ENCODE results near the gene RPS5. TPM values are rescaled to one million over a fixed set of nuclear protein-coding genes. Genes with fewer than 3 reads are reported as not detected.
"Not testable (repeated sequence)": the region's sequence is repeated elsewhere in the genome, so short reads cannot be mapped to it uniquely, and the experiment has no call there.

The RPS5 gene
- 1,000 to 10,000 TPM; 1,415 to 1,438 TPM for total RNA-seq

GRCh38 chr19:58386576-58387337 lies at the start of gene RPS5:
RPS5 (plus strand) TSS chr19:58387269; CDS start chr19:58388138, 869 bp downstream.
- POLR2A ChIA-PET, result interaction anchor here (0.7 to 0.8 kb wide), 2 partner anchors 23 to 24 kb away, joined by 3 read pairs; partner anchors contain the start of gene ZNF497
- peaks cover 44% of the 10 kb centered on the region for H3K4me1 Mint-ChIP-seq (ENCODE audit: low read depth)
- H3K27ac Mint-ChIP-seq, result peak within 1 kb of the TSS; percentile 95
- H3K36me3 Mint-ChIP-seq, result peaks cover 37% of the 10 kb centered on the region
- peak; percentile 97 for DNase-seq
- no peaks in the 10 kb centered on the region for H3K9me3 Mint-ChIP-seq
- no peaks in the 10 kb centered on the region for H3K27me3 Mint-ChIP-seq
- intact Hi-C loops (cut with micrococcal nuclease), result loop anchor here (1.0 to 5.0 kb wide), 5 partner anchors 15 to 804 kb away; partner anchors contain the start of genes ERVK3-1, ZIK1, ZNF324B and ZNF584
- H3K4me3 Mint-ChIP-seq, result peak within 1 kb of the TSS; percentile 94
- CTCF ChIA-PET, result no interaction called here

GRCh38 chr19:58338336-58338735 lies 48.7 kb upstream of the RPS5 start:
- H3K36me3 Mint-ChIP-seq, result peaks cover 36% of the 10 kb centered on the region
- H3K4me3 Mint-ChIP-seq, result no peak overlapping the region
- H3K27ac Mint-ChIP-seq, result no peak overlapping the region
- no peaks in the 10 kb centered on the region for H3K4me1 Mint-ChIP-seq (ENCODE audit: low read depth)
- ChIA-PET CTCF (no interaction called here), POLR2A (no interaction called here)
- H3K27me3 Mint-ChIP-seq, result no peaks in the 10 kb centered on the region
- intact Hi-C loops (cut with micrococcal nuclease), result no loop called here
- no peak for DNase-seq
- H3K9me3 Mint-ChIP-seq, result no peaks in the 10 kb centered on the region

GRCh38 chr19:58338825-58339558 lies 48.1 kb upstream of the RPS5 start:
- intact Hi-C loops (cut with micrococcal nuclease), result no loop called here
- CTCF ChIA-PET, result no interaction called here
- DNase-seq, result no peak
- Mint-ChIP-seq H3K9me3 (no peaks in the 10 kb centered on the region), H3K27ac (no peak overlapping the region), H3K4me1 (ENCODE audit: low read depth) (no peaks in the 10 kb centered on the region), H3K27me3 (no peaks in the 10 kb centered on the region), H3K4me3 (no peak overlapping the region), H3K36me3 (peaks cover 36% of the 10 kb centered on the region)
- POLR2A ChIA-PET, result no interaction called here

GRCh38 chr19:58345558-58345957 lies 41.5 kb upstream of the RPS5 start:
- POLR2A ChIA-PET, result no interaction called here
- Mint-ChIP-seq H3K27ac (no peak overlapping the region), H3K9me3 (no peaks in the 10 kb centered on the region)

GRCh38 chr19:58346961-58347929 lies 39.8 kb upstream of the RPS5 start:
- peak; percentile 74 for DNase-seq
- H3K27me3 Mint-ChIP-seq, result peaks cover 4% of the 10 kb centered on the region
- POLR2A ChIA-PET, result interaction anchor here (0.7 to 2.3 kb wide), 6 partner anchors 8 to 128 kb away, joined by 3 to 12 read pairs (median 4); partner anchors contain the start of genes ZNF497, ZNF544 and ZNF837
- peaks cover 21% of the 10 kb centered on the region for H3K4me1 Mint-ChIP-seq (ENCODE audit: low read depth)
- CTCF ChIA-PET, result interaction anchor here (0.9 to 2.1 kb wide), 6 partner anchors 9 to 172 kb away, joined by 3 to 8 read pairs (median 5); partner anchors contain the start of genes ZBTB45, ZNF544 and ZSCAN22
- peak overlapping the region; percentile 92 for H3K4me3 Mint-ChIP-seq
- H3K27ac Mint-ChIP-seq, result peak overlapping the region; percentile 42
- H3K36me3 Mint-ChIP-seq, result peaks cover 4% of the 10 kb centered on the region
- H3K9me3 Mint-ChIP-seq, result no peaks in the 10 kb centered on the region
- intact Hi-C loops (cut with micrococcal nuclease), result loop anchor here (1.0 to 5.0 kb wide), 2 partner anchors 15 to 60 kb away; partner anchors contain the start of genes ZNF497 and ZNF584

More at GRCh38 chr19:58345558-58345957, 41.5 kb upstream of the RPS5 start:
- peaks cover 21% of the 10 kb centered on the region for H3K4me1 Mint-ChIP-seq (ENCODE audit: low read depth)
- peaks cover 10% of the 10 kb centered on the region for H3K36me3 Mint-ChIP-seq
- H3K27me3 Mint-ChIP-seq, result peaks cover 4% of the 10 kb centered on the region
- DNase-seq, result no peak
- peak overlapping the region; percentile 92 for H3K4me3 Mint-ChIP-seq
- CTCF ChIA-PET, result interaction anchor here (1.5 kb wide), 1 partner anchor 16 kb away, joined by 7 read pairs; no protein-coding TSS in a partner anchor
- intact Hi-C loops (cut with micrococcal nuclease), result loop anchor here (5.0 kb wide), 1 partner anchor 62 kb away; the partner anchor contains the start of gene ZNF584

GRCh38 chr19:58348080-58348479 lies 39.0 kb upstream of the RPS5 start:
- intact Hi-C loops (cut with micrococcal nuclease), result loop anchor here (5.0 kb wide), 1 partner anchor 59 kb away; the partner anchor contains the start of gene ZNF584
- H3K27ac Mint-ChIP-seq, H3K9me3 Mint-ChIP-seq, H3K36me3 Mint-ChIP-seq, H3K27me3 Mint-ChIP-seq: not testable (repeated sequence)
- DNase-seq, result peak; percentile 18
- POLR2A ChIA-PET, result interaction anchor here (0.6 to 2.3 kb wide), 3 partner anchors 15 to 34 kb away, joined by 3 to 12 read pairs (median 5); partner anchors contain the start of genes ZNF497, ZNF837 and ZSCAN22
- Mint-ChIP-seq H3K4me3 (peak overlapping the region; percentile 92), H3K4me1 (ENCODE audit: low read depth) (peaks cover 21% of the 10 kb centered on the region)
- CTCF ChIA-PET, result interaction anchor here (1.2 to 2.1 kb wide), 3 partner anchors 8 to 171 kb away, joined by 3 to 8 read pairs (median 6); partner anchors contain the start of genes ZBTB45 and ZSCAN22

- POLR2A ChIA-PET, result no interaction called here
- CTCF ChIA-PET, result no interaction called here
- Mint-ChIP-seq H3K27me3 (peaks cover 4% of the 10 kb centered on the region), H3K36me3 (peaks cover 4% of the 10 kb centered on the region), H3K27ac (no peak overlapping the region), H3K4me3 (no peak overlapping the region), H3K9me3 (no peaks in the 10 kb centered on the region), H3K4me1 (ENCODE audit: low read depth) (peaks cover 21% of the 10 kb centered on the region)
- intact Hi-C loops (cut with micrococcal nuclease), result loop anchor here (5.0 kb wide), 1 partner anchor 58 kb away; the partner anchor contains the start of gene ZNF584
- DNase-seq, result no peak
Observed at GRCh38 chr19:58349590-58349989, 37.5 kb upstream of the RPS5 start.

GRCh38 chr19:58350001-58350861 lies 36.8 kb upstream of the RPS5 start:
- H3K27ac Mint-ChIP-seq, result no peak overlapping the region
- no peak for DNase-seq
- intact Hi-C loops (cut with micrococcal nuclease), result no loop called here
- H3K4me1 Mint-ChIP-seq (ENCODE audit: low read depth), result peaks cover 21% of the 10 kb centered on the region
- H3K36me3 Mint-ChIP-seq, result peaks cover 4% of the 10 kb centered on the region
- CTCF ChIA-PET, result no interaction called here
- POLR2A ChIA-PET, result no interaction called here
- H3K9me3 Mint-ChIP-seq, result no peaks in the 10 kb centered on the region
- H3K27me3 Mint-ChIP-seq, result peaks cover 4% of the 10 kb centered on the region
- no peak overlapping the region for H3K4me3 Mint-ChIP-seq

- POLR2A ChIA-PET, result no interaction called here
- no peak overlapping the region for H3K4me3 Mint-ChIP-seq
- no peak for DNase-seq
- peaks cover 4% of the 10 kb centered on the region for H3K27me3 Mint-ChIP-seq
- peaks cover 4% of the 10 kb centered on the region for H3K36me3 Mint-ChIP-seq
- H3K27ac Mint-ChIP-seq, result no peak overlapping the region
- H3K4me1 Mint-ChIP-seq (ENCODE audit: low read depth), result peaks cover 19% of the 10 kb centered on the region
- intact Hi-C loops (cut with micrococcal nuclease), result no loop called here
- CTCF ChIA-PET, result no interaction called here
- no peaks in the 10 kb centered on the region for H3K9me3 Mint-ChIP-seq
Observed at GRCh38 chr19:58350871-58351557, 36.1 kb upstream of the RPS5 start.

GRCh38 chr19:58351558-58351878 lies 35.6 kb upstream of the RPS5 start:
- intact Hi-C loops (cut with micrococcal nuclease), result no loop called here
- Mint-ChIP-seq H3K36me3 (peaks cover 4% of the 10 kb centered on the region), H3K9me3 (no peaks in the 10 kb centered on the region), H3K4me3 (no peak overlapping the region), H3K27me3 (peaks cover 4% of the 10 kb centered on the region), H3K27ac (no peak overlapping the region), H3K4me1 (ENCODE audit: low read depth) (peaks cover 18% of the 10 kb centered on the region)
- CTCF ChIA-PET, result no interaction called here
- DNase-seq, result no peak
- POLR2A ChIA-PET, result no interaction called here
